AG04450 (cell line): Measurements from ENCODE around the gene STK16. TPM values are rescaled to one million over a fixed set of nuclear protein-coding genes. Genes with fewer than 3 reads are reported as not detected.

Experiments
- CTCF ChIA-PET: fragments of 300-600, 350-600 bp; formaldehyde crosslinking; extraction: SDS; loops from one replicate; lab custom pipeline; 2022; ENCODE audit warnings: antibody characterized with exemption, inconsistent platforms; lab: Charles Lee
- POLR2A ChIA-PET: fragments of 350-600 bp; formaldehyde crosslinking; extraction: SDS; loops from one replicate; lab custom pipeline; 2021; ENCODE audit warnings: antibody characterized with exemption, inconsistent platforms; lab: Yijun Ruan, JAX
- DNase-seq: peaks from one replicate; pipeline ENCODE4 v3.0.0-alpha.2; 2011; ENCODE audit warnings: low read depth, low spot score
- H3K27ac ChIP-seq: one replicate; pipeline ENCODE4 v1.5.1; 2012; ENCODE audit warnings: low read depth, low read length, control low read depth
- H3K27me3 ChIP-seq: one replicate; pipeline ENCODE4 v1.6.0; 2012; ENCODE audit warnings: low read length; ENCODE audit not compliant: control insufficient read depth, insufficient read depth
- H3K4me3 ChIP-seq: 2 replicates; pipeline ENCODE4 v1.5.1; 2011; ENCODE audit warnings: mild to moderate bottlenecking, low read depth, low read length, control low read depth
- H3K9me3 ChIP-seq: 2 replicates; pipeline ENCODE4 v1.5.1; 2012; ENCODE audit warnings: low read length; ENCODE audit not compliant: control insufficient read depth, insufficient read depth
- polyA plus RNA-seq: library from polyadenylated mRNA; depleted of rRNA; stranded (reverse); fragments of >200 nt; gene quantifications from 2 replicates; pipeline ENCODE4 v1.2.3, GENCODE V29; 2011
- TF ChIP-seq, protein P1 (sequence below): IDR thresholded peaks from 2 replicates; pipeline ENCODE4 v1.5.1; 2011; ENCODE audit warnings: low read depth, low read length, control low read depth, inconsistent platforms

STK16 gene
- polyA plus RNA-seq, 1 experiment: 33.9 TPM

- TF ChIP-seq, protein P1, sequence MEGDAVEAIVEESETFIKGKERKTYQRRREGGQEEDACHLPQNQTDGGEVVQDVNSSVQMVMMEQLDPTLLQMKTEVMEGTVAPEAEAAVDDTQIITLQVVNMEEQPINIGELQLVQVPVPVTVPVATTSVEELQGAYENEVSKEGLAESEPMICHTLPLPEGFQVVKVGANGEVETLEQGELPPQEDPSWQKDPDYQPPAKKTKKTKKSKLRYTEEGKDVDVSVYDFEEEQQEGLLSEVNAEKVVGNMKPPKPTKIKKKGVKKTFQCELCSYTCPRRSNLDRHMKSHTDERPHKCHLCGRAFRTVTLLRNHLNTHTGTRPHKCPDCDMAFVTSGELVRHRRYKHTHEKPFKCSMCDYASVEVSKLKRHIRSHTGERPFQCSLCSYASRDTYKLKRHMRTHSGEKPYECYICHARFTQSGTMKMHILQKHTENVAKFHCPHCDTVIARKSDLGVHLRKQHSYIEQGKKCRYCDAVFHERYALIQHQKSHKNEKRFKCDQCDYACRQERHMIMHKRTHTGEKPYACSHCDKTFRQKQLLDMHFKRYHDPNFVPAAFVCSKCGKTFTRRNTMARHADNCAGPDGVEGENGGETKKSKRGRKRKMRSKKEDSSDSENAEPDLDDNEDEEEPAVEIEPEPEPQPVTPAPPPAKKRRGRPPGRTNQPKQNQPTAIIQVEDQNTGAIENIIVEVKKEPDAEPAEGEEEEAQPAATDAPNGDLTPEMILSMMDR: no peak
- no peak overlapping the region for H3K4me3 ChIP-seq
- CTCF ChIA-PET: interaction anchor here (0.9 to 2.8 kb wide), 2 partner anchors 63 to 80 kb away, joined by 3 to 11 read pairs; no protein-coding TSS in a partner anchor
- no peaks in the 10 kb centered on the region; the same call in 1 of the 2 replicates for H3K9me3 ChIP-seq
- POLR2A ChIA-PET: interaction anchor here (1.0 kb wide), 1 partner anchor 8 kb away, joined by 3 read pairs; the partner anchor contains the start of gene ZFAND2B
- DNase-seq: no peak
- H3K27me3 ChIP-seq: no peaks in the 10 kb centered on the region
- no peak overlapping the region for H3K27ac ChIP-seq
Measured at GRCh38 chr2:219214786-219215185, 30.5 kb upstream of the STK16 start.

GRCh38 chr2:219215871-219216534, 29.3 kb upstream of the STK16 start:
- H3K4me3 ChIP-seq: no peak overlapping the region
- ChIA-PET CTCF (interaction anchor here (1.1 to 2.8 kb wide), 3 partner anchors 45 to 79 kb away, joined by 4 to 11 read pairs (median 4); no protein-coding TSS in a partner anchor), POLR2A (interaction anchor here (1.0 to 4.6 kb wide), 2 partner anchors 9 kb away, joined by 3 to 37 read pairs; partner anchors contain the start of gene ZFAND2B)
- no peaks in the 10 kb centered on the region; the same call in 1 of the 2 replicates for H3K9me3 ChIP-seq
- TF ChIP-seq, protein P1: no peak
- DNase-seq: no peak
- no peaks in the 10 kb centered on the region for H3K27me3 ChIP-seq
- H3K27ac ChIP-seq: no peak overlapping the region

DNA sequence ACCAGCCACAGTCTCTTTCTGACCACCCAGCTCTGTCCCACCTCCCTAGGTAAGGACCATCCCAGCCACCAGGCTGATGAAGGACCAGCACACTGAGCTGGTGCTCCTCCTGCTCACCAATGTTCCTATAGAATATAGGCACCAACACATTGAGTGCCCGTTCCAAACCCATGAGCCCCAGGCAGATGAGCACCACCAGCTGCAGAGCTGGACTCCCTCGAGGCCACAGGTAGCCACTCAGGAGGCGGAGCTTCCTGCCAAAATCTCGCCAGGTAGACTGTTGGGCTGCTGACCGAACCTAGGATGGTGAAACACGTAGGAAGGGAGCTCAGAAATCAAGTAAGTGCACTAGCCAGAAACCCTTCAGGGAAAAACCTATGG, 28.8 kb upstream of the STK16 start:
- Histone ChIP-seq H3K4me3 (no peak overlapping the region), H3K27ac (no peak overlapping the region), H3K27me3 (no peaks in the 10 kb centered on the region), H3K9me3 (no peaks in the 10 kb centered on the region; the same call in 1 of the 2 replicates)
- no peak for DNase-seq
- TF ChIP-seq, protein P1: no peak
- ChIA-PET CTCF (interaction anchor here (1.1 to 2.8 kb wide), 3 partner anchors 46 to 79 kb away, joined by 4 to 11 read pairs (median 4); no protein-coding TSS in a partner anchor), POLR2A (interaction anchor here (4.6 kb wide), 1 partner anchor 9 kb away, joined by 37 read pairs; the partner anchor contains the start of gene ZFAND2B)

- no peaks in the 10 kb centered on the region; the same call in 1 of the 2 replicates for H3K9me3 ChIP-seq
- peak overlapping the region; percentile 69 for H3K4me3 ChIP-seq
- POLR2A ChIA-PET: interaction anchor here (0.6 to 4.6 kb wide), 14 partner anchors 11 to 169 kb away, joined by 3 to 37 read pairs (median 5); partner anchors contain the start of genes ANKZF1, ATG9A, CNPPD1 and DNAJB2
- TF ChIP-seq, protein P1: no peak
- CTCF ChIA-PET: interaction anchor here (0.5 to 1.5 kb wide), 3 partner anchors 60 to 238 kb away, joined by 3 to 4 read pairs (median 3); no protein-coding TSS in a partner anchor
- no peak for DNase-seq
- no peaks in the 10 kb centered on the region for H3K27me3 ChIP-seq
- peak overlapping the region; percentile 96 for H3K27ac ChIP-seq
Measured at GRCh38 chr2:219218217-219218731, 27.0 kb upstream of the STK16 start.
